ENCODE measurements around the gene AGT. TPM values are rescaled to one million over a fixed set of nuclear protein-coding genes. Genes with fewer than 3 reads are reported as not detected.

The AGT gene
- total RNA-seq, 2 donors from 2014 or later: 4.1 to 5.3 TPM

DNA sequence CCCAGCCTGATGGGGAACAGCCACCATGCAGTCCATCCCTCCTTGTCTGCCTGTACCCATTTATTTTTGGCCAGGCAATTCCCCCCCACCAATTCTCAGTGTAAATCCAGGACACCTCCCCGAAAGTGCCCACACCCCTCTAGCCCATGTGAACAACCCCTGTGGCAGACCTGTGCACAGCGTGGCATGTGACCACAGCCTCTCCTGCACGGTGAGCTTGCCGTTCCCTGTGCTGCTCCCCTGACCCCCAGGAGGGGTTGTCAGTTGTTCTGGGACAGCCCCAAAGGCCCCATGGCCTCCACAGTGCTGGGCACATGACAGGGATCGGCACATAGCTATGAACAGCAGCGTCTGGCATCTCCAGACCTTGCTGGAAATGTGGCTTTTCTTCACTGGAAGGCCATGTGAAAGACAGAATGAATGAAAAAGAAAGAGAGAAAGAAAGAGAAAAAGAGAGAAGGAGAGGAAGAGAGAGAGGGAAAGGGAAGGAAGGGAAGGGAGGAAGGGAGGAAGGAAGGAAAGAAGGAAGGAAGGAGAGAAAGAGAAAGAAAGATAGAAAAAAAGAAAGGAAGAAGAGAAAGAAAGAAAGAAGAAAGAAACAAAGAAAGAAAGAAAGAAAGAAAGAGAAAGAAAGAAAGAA, 37.2 kb upstream of the AGT start:
- Histone ChIP-seq H3K27me3 (no peaks in the 10 kb centered on the region), H3K9ac (ENCODE audit: low read depth in 2 of 2, low read length in 2 of 2) (peak overlapping the region in 1 of 2 donors; percentile 76), H3K4me1 (peaks cover 8% of the 10 kb centered on the region), H3K4me3 (no peak overlapping the region), H3K36me3 (no peaks in the 10 kb centered on the region), H3K27ac (peak overlapping the region; percentile 28), H3K9me3 (no peaks in the 10 kb centered on the region)
- intact Hi-C loops (cut with DNase I): no loop called here
- DNase-seq: no peak
- TF ChIP-seq, protein P1, sequence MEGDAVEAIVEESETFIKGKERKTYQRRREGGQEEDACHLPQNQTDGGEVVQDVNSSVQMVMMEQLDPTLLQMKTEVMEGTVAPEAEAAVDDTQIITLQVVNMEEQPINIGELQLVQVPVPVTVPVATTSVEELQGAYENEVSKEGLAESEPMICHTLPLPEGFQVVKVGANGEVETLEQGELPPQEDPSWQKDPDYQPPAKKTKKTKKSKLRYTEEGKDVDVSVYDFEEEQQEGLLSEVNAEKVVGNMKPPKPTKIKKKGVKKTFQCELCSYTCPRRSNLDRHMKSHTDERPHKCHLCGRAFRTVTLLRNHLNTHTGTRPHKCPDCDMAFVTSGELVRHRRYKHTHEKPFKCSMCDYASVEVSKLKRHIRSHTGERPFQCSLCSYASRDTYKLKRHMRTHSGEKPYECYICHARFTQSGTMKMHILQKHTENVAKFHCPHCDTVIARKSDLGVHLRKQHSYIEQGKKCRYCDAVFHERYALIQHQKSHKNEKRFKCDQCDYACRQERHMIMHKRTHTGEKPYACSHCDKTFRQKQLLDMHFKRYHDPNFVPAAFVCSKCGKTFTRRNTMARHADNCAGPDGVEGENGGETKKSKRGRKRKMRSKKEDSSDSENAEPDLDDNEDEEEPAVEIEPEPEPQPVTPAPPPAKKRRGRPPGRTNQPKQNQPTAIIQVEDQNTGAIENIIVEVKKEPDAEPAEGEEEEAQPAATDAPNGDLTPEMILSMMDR (IDR thresholded peaks at IDR 0.05): no peak

DNA sequence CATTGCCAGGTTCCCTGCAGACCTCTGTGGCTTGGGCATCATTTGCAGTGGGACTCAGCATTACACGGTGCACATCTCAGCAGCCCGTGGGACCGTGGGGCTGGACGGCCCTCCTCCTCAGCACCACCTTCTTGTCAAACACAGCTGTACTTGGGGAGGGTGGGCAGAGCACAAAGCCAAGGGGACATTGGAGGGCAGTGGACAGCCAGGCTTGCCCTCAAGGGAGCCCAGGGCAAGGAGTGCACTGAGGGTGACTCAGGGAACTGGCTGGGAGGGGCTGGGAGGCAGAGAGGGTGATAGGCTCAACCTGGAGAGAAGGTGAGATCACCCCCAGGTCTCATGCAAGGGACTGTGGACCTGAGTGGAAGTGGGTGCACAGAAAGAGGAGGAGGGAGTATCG, 36.7 kb upstream of the AGT start:
- no peak overlapping the region for H3K4me3 ChIP-seq
- peak overlapping the region; percentile 28 for H3K27ac ChIP-seq

DNA sequence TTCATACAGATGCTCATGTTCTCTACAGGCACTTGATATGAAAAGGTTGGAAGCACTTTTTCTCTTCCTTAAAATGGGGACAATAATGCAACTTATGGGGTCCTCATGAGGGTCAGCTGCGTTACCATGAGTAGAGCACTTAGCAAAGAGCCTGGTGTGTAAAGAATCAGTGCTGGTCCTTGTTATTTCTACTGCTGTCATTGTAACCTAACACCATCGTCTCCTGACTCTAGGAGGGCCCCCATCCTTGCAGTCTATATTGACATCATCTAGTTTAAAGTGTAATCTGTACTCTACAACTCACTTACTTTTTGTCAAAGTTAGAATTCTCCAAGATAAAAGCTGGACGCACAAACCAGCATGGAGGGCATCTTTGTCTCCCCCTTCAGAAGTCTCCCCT, 35.7 kb upstream of the AGT start:
- no peak for DNase-seq
- Histone ChIP-seq H3K27ac (peak overlapping the region; percentile 28), H3K9ac (ENCODE audit: low read depth in 2 of 2, low read length in 2 of 2) (peak overlapping the region in 1 of 2 donors; percentile 76), H3K36me3 (no peaks in the 10 kb centered on the region), H3K27me3 (no peaks in the 10 kb centered on the region), H3K4me3 (no peak overlapping the region), H3K4me1 (peaks cover 8% of the 10 kb centered on the region), H3K9me3 (no peaks in the 10 kb centered on the region)
- TF ChIP-seq, protein P1 (IDR thresholded peaks at IDR 0.05): no peak
- intact Hi-C loops (cut with DNase I): no loop called here

More for the DNA sequence above, 36.7 kb upstream of the AGT start:
- intact Hi-C loops (cut with DNase I): no loop called here
- TF ChIP-seq, protein P1 (IDR thresholded peaks at IDR 0.05): no peak
- Histone ChIP-seq H3K9ac (ENCODE audit: low read depth in 2 of 2, low read length in 2 of 2) (peak overlapping the region in 1 of 2 donors; percentile 76), H3K27me3 (no peaks in the 10 kb centered on the region), H3K4me1 (peaks cover 8% of the 10 kb centered on the region), H3K36me3 (no peaks in the 10 kb centered on the region), H3K9me3 (no peaks in the 10 kb centered on the region)
- no peak for DNase-seq

DNA sequence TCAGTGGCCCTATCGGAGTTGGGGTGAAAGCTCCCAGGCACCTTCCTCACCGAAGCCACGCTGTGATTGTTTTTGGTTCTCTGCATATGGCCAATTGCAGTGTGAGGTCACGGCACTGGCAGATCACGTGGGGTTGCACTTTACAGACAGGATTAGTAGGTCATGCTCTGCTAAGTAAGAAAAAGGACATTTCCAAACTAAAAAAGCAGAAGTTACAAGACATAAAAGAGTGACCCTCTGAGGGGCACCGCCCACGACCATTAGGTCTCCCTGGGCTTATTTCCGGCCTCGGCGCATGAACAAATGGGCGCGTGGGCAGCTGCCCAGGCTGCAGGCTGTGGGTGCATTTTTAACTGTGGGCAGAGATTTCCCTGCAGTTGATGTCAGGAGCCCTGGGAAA, 35.2 kb upstream of the AGT start:
- no peak overlapping the region for H3K4me3 ChIP-seq

DNA sequence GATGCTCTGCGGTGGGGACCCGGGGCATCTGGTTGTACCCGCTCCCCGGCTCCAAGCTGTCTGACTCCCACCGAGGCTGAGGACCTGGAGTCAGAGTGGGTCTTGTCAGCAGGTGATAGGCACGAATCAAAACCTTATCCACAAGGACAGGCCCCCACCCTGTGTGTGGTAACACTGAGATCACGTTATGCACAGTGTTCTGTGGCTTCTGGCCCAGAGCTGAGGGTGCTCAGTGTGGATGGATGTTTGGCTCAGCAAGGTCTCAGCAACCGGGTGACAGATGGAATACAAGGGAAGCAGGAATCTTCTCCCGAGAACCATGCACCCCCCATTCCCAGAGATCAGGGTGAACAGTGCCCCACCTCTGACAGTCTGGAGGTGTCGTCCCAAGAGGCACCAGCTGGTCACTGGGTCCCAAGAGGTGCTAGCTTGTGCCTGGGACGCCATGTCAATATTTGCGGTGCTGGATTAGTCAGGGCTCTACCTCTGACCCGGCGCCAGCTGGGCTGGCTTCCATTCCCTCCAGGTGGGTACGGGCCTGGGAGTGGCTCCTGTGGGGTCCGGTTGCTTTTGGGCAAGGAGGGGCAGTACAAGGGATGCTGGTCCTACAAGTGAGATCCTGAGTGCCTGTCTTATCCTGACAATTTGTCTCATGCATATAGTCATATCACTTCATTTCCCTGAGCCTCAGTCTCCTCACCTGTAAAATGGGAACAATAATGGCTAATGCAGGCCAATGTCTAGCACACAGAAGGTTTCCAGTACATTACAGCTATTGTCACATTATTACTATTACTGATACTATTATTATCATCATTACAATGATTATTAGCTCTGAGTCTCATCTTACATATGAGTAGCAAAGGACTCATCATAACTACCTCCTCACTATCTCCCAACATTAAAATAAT, 34.2 kb upstream of the AGT start:
- peak; percentile 35 for DNase-seq
- no peaks in the 10 kb centered on the region for H3K9me3 ChIP-seq
- H3K4me3 ChIP-seq: peak overlapping the region; percentile 22
- H3K36me3 ChIP-seq: no peaks in the 10 kb centered on the region
- H3K27ac ChIP-seq: peak overlapping the region; percentile 41
- TF ChIP-seq, protein P1 (IDR thresholded peaks at IDR 0.05): no peak
- no peaks in the 10 kb centered on the region for H3K27me3 ChIP-seq
- peaks cover 4% of the 10 kb centered on the region for H3K4me1 ChIP-seq
- peak overlapping the region; percentile 53 to 82 for H3K9ac ChIP-seq (ENCODE audit: low read depth in 2 of 2, low read length in 2 of 2)
- intact Hi-C loops (cut with DNase I): no loop called here

More for the DNA sequence above, 35.2 kb upstream of the AGT start:
- intact Hi-C loops (cut with DNase I): no loop called here
- TF ChIP-seq, protein P1 (IDR thresholded peaks at IDR 0.05): no peak
- Histone ChIP-seq H3K9me3 (no peaks in the 10 kb centered on the region), H3K4me1 (peaks cover 8% of the 10 kb centered on the region), H3K27ac (peak overlapping the region; percentile 28), H3K27me3 (no peaks in the 10 kb centered on the region), H3K9ac (ENCODE audit: low read depth in 2 of 2, low read length in 2 of 2) (peak overlapping the region in 1 of 2 donors; percentile 76), H3K36me3 (no peaks in the 10 kb centered on the region)
- DNase-seq: no peak
